Hematopoietic multipotent progenitor cell treated with erythropoietin and hydrocortisone succinate and interleukin-3 and kit ligand, for 6 days (in vitro differentiated cells): ENCODE results near the gene DNASE1L2.
"Not testable (repeated sequence)": the region's sequence is repeated elsewhere in the genome, so short reads cannot be mapped to it uniquely, and the experiment has no call there.

Experiments
- DNase-seq: peaks from one replicate; pipeline ENCODE4 v3.0.0-alpha.2; 2015

Gene DNASE1L2

DNA sequence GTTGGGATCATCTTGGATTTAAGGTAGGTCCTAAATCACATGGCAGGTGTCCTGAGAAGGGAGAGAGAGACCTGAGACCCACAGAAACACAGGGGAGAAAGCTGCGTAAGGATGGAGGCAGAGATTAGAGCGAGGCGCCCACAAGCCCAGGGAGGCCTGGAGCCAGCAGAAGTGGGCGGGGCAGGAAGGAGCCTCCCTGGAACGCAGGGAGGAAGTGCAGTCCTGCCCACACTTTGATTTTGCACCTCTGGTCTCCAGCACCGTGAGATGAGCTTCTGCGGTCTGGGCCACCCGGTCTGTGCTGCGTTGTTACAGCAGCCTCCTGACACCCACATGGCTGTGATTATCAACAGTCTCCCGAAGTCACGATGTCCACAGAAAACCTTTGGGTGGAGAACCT, 6.4 kb downstream of the DNASE1L2 start:
- no peak for DNase-seq

GRCh38 chr16:2243031-2243528, 6.8 kb downstream of the DNASE1L2 start:
- DNase-seq: peak; percentile 16

DNA sequence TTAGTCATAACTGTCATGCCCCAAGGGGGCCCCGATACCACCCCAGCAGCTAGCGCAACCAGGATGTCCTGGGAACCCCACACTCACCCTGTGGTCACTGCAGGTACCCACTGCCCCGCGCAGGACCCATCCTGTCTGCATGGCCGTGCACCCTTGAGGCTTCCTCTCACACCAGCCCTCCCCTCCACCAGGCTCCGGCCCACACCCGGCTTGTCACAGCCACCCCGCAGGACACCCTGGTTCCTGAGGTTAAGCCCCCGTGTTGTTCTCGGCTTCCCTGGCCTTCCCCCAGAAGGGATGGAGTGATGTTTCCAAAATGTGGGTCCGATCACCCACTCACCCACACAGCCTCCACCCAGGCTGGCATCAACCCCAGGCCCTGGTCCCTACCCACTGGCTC, 7.5 kb downstream of the DNASE1L2 start:
- DNase-seq: no peak

GRCh38 chr16:2244301-2244700, 8.1 kb downstream of the DNASE1L2 start:
- no peak for DNase-seq

GRCh38 chr16:2244926-2245795, 8.9 kb downstream of the DNASE1L2 start:
- no peak for DNase-seq

- DNase-seq: no peak
Measured at GRCh38 chr16:2246301-2246885, 10.1 kb downstream of the DNASE1L2 start.

- peak; percentile 56 for DNase-seq
Measured at GRCh38 chr16:2250652-2251295, 14.5 kb downstream of the DNASE1L2 start.

DNA sequence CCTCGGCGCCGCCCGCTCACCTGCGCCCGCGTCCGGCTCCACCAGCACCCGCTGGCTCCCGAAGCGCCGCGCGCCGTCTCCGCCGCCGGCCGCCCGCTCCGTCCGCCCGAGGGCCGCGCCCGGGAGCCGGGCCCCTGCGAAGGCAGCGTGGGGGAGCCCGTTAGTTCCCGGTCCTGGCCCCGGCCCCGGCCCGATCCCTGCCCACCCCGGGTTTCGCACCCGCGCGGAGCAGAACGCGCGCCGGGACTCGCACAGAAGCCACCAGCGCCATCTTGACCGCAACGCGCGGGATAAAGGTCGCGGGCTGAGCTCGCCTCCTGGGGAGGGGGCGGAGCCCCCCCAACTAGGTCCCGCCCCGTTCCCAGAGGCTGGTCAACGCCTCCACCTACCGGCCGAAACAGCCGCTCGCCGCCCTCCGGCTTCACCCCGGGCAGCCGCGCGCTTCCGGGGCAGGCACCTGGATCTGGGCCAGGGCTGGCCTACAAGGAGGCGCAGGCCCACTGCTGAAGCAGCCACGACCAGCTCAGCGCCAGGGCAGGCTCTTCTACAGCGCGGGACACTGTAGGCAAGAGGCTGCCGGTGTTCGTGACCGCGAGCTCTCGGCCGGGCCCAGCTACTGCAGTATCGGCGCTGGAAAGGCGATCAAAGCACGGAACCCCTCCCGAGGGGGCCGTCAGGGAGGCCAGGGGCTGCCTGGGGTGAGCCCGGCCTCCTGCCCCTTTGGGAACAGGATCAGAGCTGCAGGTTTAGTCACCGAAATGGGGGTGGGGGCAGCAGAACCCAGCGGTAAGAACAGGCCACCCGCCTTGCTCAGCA, 15.3 kb downstream of the DNASE1L2 start, which contains the start of gene ECI1:
Gene ECI1 (minus strand): TSS at position 292 of the 816 bp plus-strand sequence. CDS start 21 bp downstream, at position 271.
- peak; percentile 97 for DNase-seq

- no peak for DNase-seq
Measured at GRCh38 chr16:2252806-2253148, 16.5 kb downstream of the DNASE1L2 start.

DNA sequence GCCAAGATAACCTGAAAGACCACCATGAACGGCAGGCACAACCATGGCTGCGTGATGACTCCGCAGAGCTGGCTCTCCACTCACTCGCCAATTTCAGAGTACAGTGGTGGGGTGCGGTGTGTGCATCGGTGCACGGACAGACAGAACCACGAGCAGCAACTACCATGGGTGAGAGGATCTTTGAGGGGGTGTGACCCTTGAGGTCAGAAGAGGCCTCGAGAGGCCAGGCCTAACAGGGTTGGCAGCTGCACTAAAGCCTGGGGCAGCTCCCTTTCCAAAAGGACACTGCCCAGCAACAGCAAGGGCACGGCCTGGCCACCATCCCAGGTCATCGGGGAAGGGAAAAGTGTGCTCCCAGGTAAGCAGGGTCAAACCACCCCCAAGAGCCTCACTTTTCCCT, 17.0 kb downstream of the DNASE1L2 start:
- DNase-seq: no peak

GRCh38 chr16:2256531-2257140, 20.4 kb downstream of the DNASE1L2 start:
- no peak for DNase-seq

DNA sequence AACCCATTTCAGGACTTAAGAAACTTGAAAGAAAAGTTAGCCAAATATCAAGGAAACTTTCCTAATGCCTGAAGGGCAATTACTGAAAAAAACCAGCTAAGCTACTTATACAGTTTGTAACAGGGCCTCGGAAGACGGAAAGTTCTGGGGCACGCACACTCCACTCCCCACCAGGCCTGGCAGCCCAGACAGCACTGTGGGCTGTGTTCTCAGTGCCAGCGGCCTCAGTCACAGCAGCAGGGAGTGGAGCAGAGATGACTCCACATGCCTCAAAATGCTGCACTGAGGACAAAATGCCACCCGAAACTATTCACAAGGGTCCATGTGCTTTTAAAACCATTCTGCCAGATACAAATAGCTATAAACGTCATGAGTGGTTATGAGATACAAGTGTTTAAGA, 21.5 kb downstream of the DNASE1L2 start:
- no peak for DNase-seq

DNA sequence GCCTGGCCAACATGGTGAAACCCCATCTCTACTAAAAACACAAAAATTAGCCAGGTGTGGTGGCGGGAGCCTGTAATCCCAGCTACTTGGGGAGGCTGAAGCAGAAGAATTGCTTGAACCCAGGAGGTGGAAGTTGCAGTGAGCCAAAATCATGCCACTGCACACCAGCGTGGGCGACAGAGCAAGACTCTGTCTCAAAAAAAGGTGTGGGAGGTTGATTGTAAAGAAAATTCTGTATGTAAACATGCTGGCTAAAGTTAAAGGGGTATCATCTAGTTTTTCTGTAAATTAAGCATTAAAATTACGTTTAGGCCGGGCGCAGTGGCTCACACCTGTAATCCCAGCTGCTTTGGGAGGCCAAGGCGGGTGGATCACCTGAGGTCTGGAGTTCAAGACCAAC, 22.3 kb downstream of the DNASE1L2 start:
- DNase-seq: not testable (repeated sequence)

DNA sequence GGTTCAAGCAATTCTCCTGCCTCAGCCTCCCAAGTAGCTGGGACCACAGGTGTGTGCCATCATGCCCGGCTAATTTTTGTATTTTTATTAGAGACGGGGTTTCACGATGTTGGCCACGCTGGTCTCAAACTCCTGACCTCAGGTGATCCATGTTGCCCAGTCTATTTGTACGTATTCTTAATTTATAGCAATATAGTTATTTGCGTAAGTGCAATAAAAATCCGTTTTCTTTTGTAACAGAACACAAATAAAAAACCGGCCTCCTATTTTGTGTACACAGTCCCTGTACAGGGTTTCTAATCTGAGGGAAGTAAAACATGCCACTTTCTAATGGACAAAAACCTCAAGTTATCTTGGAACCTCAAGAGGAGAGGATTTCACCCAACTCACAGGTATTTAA, 24.0 kb downstream of the DNASE1L2 start:
- no peak for DNase-seq

DNA sequence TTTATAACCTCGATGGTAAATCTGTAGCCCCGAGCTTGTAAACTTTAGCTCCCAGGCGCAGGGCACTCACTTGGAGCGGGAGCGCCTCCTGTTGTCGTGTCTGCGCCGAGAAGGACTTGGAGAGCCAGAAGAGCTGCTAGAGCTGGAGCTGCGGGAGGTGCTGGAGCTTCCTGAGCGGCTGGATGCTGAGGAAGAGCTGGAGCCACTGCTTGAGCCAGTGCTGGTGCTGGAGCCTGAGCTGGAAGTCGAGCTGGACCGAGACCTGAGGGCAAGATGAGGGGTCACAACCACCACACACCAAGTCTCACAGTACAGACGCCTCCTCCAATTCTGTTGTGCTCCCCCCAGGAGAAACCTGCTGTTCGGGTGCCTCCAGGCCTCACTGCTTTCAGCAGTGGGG, 26.8 kb downstream of the DNASE1L2 start:
- DNase-seq: not testable (repeated sequence)

- DNase-seq: peak; percentile 41
Measured at GRCh38 chr16:2266887-2267286, 30.6 kb downstream of the DNASE1L2 start.

- not testable (repeated sequence) for DNase-seq
Measured at GRCh38 chr16:2267505-2267912, 31.3 kb downstream of the DNASE1L2 start.

- peak; percentile 95 for DNase-seq
Measured at GRCh38 chr16:2267913-2268666, 31.8 kb downstream of the DNASE1L2 start, which contains the start of gene RNPS1. Gene RNPS1, minus strand, starts transcription at chr16:2268126. Its CDS starts 3,483 bp downstream, at chr16:2264643.

DNA sequence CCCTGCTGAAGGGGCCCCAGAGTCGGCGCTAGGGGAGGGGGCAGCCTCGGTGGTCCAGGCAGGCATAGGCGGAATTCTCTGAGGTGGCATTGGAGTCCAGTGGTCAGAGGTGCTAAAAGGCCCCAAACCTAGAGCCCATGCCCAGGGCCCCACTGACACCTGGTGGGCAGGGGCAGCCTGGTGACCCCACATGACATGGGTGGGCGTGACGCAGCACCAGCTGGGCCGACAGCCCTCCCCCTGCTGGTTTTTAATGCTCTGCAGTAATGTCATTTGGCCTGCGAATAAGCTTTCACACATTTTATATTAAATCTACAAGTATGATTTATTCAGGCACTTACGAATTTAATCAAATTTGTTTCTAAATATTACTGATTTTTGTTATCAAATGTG, 33.8 kb downstream of the DNASE1L2 start:
- no peak for DNase-seq

GRCh38 chr16:2270588-2271470, 34.6 kb downstream of the DNASE1L2 start:
- no peak for DNase-seq
